H4 (cell line): ENCODE results near the gene EPHX1. TPM values are rescaled to one million over a fixed set of nuclear protein-coding genes. Genes with fewer than 3 reads are reported as not detected.
"Not testable (repeated sequence)": the region's sequence is repeated elsewhere in the genome, so short reads cannot be mapped to it uniquely, and the experiment has no call there.

ENCODE experiments used
- DNase-seq: peaks from one replicate; pipeline ENCODE4 v3.0.0-alpha.2; 2015; ENCODE audit warnings: low spot score
- total RNA-seq: library from RNA; depleted of rRNA; stranded (reverse); fragments of >200 nt; shearing (Covaris generic); gene quantifications from 2 replicates; pipeline ENCODE4 v1.2.3, GENCODE V29; 2014

Gene EPHX1
- total RNA-seq, 1 experiment from 2014 or later: 153 TPM

DNA sequence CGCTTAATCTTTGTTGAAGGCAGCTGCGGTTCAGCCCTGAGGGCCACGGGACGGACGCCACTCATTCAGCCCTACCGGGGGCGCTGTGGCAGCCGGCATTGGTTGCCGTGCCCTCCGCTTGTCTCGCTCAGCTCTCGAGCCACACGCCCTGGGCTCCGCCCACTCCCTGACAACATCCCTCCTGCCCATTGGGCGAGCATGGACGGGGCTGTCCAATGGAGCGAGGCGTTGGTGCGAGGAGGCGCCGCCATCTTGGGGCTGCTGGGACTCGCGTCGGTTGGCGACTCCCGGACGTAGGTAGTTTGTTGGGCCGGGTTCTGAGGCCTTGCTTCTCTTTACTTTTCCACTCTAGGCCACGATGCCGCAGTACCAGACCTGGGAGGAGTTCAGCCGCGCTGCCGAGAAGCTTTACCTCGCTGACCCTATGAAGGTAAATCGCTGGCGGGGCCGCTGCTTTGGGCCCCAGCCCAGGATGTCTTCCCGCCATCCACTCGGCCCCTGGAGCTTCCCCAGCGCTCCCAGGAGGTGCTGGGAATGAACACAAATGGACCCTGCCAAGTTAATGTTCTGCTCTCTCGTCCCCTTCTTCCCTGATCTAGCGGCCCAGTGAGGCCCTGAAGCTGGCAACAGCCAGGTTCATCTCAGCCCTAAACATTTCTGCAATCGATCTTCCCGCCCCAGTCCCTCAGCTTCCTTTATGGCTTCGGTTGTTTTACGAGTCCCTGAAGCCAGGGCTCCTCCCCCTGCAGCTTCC is 32.2 kb upstream of the EPHX1 start, which contains the start of gene SRP9:
SRP9 (plus strand) TSS at position 244 of the 754 bp plus-strand sequence; CDS start at position 359, 115 bp downstream.
- DNase-seq: peak; percentile 99

DNA sequence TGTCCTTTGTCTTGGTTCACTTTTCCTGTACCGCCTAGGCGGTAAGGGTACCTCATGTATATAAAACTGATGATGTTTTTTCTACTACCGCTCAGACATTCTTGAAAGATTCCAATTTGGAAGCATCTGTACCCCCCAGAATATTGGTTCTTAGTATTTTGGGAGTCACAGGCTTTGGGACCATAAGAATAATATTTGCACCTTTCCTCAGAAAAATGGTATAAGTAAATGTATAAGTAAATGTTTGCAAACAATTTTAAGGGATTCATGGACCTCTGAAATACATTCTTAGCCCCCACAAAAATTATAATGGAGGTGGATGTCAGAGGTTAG is 31.6 kb upstream of the EPHX1 start:
- DNase-seq: no peak

DNA sequence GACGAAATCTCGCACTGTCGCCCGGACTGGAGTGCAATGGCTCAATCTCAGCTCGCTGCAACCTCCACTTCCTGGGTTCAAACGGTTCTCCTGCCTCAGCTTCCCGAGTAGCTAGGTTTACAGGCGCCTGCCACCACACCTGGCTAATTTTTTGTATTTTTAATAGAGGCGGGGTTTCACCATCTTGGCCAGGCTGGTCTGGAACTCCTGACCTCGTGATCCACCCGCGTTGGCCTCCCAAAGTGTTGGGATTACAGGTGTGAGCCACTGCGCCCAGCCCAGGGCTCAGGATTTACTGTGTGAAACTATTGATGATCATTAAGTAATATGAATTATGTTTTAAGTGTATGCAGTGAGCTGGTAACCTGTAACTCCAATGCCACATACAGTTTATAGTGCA is 30.8 kb upstream of the EPHX1 start:
- DNase-seq: not testable (repeated sequence)

DNA sequence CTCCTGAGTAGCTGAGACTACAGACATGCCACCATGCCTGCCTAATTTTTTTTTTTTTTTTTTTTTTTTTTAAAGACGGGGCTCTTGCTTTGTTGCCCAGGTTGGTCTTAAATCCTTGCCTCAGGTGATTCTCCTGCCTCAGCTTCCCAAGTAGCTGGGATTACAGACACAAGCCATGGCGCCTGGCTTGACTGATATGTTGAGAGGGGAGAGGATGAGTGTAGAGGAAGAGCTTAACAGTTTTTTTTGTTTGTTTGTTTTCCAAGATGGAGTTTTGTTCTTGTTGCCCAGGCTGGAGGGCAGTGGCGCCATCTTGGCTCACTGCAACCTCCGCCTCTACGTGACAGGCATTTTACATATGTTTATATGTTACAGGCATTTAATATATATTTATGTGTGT is 29.8 kb upstream of the EPHX1 start:
- DNase-seq: no peak

DNA sequence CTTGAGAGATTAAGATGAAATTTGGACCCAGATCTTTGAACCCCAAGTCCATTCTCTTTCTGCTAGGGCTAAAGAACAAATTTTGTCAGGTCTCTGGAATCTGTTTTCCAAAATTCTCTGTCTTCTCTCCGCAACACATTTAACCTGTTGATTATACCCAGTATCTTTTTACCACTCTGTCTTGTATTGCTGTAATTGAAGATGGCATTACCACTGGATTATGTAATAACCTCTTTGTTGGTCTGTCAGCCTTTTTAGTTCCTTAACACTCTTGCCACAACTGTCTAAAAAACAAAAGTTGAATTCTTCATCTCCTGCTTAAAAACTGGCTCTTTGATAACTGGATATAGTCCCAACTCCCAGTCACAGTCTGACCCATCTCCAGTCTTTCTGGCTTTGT is 29.3 kb upstream of the EPHX1 start:
- DNase-seq: no peak

DNA sequence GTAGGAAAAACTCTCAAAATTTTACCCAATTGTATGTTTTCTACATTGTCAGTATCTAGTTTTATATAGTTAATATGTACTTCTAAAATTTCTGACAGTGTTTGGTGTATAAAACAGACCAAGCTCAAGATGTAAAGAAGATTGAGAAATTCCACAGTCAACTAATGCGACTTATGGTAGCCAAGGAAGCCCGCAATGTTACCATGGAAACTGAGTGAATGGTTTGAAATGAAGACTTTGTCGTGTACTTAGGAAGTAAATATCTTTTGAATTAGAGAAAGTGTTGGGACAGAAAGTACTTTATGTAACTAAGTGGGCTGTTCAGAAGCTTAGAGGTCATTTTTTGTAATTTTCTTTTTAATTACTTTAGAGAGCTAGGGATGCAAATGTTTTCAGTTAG is 20.8 kb upstream of the EPHX1 start:
- DNase-seq: not testable (repeated sequence)

DNA sequence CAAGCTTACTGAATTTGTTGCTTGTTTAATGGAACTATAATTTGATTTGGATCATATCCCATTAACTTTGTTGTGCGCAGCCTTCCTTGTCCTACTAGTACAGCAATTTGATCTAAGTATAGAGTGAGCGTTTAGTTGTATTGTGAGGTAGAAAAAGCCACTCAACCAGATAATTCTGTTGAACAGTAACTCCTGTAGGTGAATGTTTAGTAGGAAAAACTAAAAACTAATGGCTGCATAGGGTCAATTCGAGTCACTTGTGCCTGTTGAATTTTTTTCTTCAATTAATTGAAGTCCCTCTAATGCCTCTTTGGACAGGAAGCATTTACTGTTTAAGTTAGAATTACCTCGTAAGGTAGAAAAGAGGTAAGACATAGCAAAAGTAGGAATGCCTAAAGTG is 15.0 kb upstream of the EPHX1 start:
- no peak for DNase-seq

DNA sequence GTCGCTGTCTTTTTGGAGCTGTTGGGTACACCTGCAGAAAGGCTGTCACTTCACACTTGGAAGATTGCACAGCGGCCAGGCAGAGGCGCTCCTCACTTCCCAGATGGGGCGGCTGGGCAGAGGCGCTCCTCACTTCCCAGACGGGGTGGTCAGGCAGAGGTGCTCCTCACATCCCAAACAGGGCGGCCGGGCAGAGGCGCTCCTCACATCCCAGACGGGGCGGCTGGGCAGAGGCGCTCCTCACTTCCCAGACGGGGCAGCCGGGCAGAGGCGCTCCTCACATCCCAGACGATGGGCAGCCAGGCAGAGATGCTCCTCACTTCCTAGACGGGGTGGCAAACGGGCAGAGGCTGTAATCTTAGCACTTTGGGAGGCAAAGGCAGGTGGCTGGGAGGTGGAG is 13.8 kb upstream of the EPHX1 start:
- not testable (repeated sequence) for DNase-seq

DNA sequence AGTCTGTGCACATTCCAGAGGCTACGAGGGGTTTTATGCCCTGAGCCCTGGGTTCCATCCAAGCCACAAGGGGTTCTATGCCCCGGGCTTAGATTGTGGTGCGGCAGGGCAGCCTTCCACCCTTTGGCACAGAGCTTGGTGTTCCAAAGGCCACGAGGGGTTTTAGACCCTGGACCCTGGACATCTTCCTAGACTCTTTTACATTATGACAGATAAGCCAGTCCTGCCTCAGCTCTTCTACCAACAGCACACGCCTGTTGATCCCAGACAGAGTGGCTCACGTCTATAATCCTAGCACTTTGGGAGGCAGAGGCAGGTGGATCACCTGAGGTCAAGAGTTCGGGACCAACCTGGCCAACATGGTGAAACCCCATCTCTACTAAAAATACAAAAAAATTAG is 8.8 kb upstream of the EPHX1 start:
- DNase-seq: not testable (repeated sequence)

DNA sequence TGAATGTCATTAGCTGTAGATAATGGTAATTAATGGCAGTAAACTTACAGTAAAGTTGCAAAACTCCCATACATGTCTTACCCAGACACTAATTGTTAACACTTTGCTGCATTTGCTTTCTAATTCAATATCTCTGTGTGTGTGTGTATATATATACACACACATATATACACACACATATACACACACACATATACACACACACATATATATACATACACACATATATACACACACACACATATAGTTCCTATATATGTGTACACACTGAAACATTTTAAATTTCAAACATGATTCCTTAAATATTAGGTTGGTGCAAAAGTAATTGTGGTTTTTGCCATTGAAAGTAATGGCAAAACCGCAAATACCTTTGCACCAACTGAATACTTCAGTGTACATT is 3.7 kb upstream of the EPHX1 start:
- no peak for DNase-seq

DNA sequence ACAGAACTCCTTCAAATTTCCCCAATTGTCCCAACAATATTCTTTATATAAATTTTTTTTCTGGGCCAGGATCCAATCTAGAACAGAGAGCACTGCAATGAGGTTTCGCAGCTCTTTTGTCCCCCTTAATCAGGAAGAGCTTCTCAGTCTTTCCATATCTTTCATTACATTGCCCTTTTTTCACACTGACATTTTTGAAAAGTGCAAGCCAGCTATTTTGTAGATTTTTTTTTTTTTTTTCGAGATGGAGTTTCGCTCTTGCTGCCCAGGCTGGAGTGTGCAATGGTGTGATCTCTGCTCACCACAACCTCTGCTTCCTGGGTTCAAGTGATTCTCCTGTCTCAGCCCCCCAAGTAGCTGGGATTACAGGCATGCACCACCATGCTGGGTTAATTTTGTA is 3.2 kb upstream of the EPHX1 start:
- not testable (repeated sequence) for DNase-seq

DNA sequence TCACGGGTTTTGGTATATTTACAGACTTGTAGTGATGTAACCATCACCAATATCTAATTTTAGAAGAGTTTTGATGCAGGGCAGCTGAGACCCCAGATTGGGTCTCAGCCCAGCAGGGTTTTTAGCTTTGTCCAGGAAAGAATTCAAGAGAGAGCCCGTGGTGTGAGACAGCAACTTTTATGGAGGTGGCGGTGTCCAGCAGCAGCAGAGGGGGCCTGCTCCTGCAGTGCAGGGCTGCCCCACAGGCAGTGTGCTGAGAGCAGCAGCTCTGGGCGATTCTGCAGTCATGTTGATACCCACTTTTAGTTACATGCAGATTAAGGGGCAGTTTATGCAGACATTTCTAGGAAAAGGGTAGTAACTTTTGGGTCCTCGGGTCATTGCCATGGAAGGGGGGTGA is 1.8 kb upstream of the EPHX1 start:
- no peak for DNase-seq

DNA sequence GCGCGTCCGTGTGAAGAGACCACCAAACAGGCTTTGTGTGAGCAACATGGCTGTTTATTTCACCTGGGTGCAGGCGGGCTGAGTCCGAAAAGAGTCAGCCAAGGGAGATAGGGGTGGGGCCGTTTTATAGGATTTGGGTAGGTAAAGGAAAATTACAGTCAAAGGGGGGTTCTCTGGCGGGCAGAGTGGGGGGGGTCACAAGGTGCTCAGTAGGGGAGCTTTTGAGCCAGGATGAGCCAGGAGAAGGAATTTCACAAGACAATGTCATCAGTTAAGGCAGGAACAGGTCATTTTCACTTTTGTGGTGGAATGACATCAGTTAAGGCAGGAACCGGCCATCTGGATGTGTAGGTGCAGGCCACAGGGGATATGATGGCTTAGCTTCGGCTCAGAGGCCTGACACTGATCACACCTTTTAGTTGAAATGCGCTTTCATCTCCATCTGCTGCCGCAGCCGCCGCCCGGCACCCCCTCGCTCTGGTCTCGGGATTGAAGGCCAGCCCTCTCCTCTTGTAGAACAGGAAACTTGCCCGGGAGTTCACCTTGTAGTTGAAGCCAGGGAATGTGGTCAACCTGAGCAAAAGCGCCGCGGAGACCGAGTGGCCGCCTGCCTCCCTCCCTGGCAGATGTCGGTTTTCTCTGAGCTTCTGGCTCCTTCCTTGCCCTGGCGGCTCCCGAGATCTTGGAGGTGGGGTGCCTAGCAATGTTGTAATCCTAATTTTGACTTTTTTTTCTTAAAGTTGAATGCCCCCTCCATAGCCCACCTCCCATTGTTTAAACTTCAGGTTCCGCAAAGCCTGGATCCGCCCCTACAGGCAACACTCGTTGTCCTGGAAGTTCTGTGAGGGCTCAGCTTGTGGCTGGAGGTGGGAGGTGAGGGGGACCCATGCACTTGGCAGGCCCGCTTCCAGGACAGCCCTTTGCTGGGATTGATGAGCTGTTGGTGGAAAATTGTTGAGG is 935 bp downstream of the EPHX1 start:
- DNase-seq: not testable (repeated sequence)

DNA sequence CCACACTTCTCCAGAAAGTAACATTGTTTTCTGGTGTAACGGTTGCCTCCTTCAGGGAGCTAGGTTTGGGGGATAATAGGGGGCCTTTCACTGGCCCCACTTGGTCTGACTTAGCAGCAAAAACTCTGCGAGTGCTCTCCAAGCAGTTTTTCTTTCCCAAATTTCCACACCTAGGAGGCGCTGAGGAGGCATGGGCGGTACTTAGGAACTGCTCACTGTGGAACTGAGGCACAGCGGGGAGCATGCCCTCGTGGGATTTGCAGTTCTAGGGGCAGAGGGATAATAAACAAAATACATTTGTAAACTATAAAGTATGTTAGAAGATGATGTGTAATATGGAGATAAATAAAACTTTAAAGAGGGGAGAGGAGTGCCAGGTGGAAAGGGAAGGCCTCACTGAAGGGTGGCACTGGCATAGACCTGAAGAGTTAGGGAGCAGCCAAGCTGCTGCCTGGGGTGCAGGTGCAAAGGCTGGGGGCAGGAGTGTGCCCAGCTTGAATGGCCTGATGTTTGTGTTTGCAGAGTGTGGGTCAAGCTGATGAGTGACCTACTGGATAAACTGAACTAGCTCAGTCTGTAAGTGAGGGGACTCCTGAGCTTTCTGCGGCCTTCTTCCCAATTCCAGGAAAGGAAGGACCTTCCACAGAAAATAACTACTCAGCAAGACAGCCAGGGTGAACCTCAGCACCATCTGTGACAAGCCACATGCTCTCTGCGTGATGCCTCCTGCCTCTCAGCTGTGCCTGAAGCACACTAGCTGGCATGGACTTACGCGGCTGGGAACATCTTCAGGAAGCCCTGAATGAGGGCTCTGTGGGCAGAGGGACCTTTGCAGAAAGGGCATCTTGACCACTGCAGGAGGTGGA is 1.9 kb downstream of the EPHX1 start:
- no peak for DNase-seq

DNA sequence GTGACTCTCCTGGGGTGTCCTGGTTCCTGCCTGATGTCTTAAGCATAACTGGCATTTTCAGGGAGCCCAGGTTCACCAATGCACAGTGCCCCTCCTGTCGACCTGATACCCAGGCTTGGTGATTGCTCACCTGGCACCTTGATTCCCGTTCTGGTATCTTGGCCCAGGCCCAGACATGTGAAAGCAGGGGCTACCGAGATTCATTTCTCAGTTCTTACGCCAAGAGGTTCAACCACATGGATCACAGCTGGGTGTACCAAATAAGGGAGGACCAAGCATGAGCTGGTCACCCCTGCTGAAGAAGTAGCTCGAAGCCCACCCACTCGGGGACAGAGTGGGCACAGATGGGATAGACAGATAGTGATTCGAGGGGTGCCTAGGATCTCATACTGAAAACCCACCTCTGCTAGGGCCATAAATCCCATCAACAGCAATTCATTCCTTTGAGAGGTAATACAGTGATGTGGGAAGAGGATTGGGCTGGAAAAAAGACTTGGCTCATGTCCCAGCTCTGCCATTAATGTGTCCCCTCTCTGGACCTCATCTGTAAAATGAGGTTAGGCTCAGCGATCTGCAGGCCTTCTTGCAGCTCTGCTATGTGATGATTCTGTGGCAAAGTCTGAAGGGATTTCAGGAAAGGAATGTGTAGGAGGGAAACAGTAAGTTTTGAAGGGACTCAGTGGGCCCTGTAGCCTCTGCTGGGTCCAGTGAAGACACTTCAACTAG is 2.7 kb downstream of the EPHX1 start:
- DNase-seq: no peak

DNA sequence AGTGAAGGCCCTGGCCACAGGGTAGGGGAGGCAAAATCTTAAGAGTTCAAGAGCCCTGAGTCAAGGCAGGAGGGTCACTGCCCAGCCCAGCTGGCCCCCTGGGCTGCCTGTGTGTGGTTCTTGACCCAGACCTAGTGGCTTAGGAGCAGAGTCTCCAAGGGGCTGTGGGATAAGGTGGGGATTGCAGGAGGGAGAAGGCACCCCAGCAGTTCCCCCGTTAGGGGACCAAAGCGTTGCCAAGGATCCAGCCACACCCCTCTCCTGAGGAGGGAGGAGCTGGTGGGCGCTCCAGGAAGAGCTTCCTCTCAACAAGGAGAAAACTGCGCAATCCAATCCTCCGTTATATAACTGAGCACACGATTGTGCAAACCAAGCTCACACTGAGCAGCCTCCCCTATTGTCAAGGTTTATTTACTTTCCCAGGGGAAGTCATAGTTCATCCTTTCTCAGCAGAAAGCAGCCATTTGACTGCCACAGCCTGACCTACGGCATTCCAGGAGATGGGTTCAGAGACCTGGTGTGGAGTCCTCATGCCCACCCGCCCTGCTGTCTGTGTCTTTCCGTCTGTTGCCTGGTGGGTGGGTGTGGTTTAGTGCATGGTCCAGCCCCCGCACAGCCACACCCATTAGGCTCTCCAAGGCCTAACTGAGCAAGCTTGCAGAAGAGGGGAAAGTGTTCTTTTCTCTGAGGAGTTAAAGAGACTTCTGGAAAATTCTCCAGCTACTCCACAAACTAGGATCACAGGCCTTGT is 3.5 kb downstream of the EPHX1 start:
- DNase-seq: peak; percentile 89

DNA sequence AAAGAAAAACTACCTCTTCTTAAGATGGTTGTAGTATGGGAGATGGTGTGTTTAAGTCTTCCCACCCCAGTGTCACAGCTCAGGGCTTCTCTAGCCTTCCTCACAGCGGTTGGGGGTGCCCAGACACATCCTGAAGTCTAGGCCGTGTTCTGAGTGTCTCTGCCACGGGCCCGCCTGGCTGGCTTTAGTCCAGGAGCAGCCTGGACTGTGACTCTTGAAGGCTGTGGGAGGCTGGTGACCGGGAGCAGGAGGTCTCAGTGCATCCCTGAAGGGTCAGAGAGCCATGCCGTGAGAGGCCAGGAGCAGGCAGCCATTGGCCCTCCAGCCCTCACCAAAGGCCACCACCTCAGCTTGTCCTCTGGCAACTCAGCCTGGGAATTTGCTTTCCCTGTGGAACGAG is 4.5 kb downstream of the EPHX1 start:
- no peak for DNase-seq

DNA sequence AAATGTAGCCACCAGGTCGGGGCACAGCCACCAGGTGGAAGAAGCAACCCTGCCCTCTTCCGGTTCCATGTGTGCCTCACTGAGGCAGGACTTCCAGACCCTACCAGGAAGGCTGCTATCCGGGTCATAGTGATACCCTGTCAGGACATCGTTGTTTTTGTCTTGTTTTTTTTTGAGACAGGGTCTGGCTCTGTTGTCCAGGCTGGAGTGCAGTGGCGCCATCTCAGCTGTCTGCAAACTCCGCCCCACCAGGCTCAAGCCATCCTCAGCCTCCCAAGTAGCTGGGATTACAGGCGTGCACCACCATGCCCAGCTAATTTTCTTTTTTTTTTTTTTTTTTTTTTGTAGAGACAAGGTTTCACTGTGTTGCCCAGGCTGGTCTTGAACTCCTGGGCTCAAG is 5.2 kb downstream of the EPHX1 start:
- not testable (repeated sequence) for DNase-seq

DNA sequence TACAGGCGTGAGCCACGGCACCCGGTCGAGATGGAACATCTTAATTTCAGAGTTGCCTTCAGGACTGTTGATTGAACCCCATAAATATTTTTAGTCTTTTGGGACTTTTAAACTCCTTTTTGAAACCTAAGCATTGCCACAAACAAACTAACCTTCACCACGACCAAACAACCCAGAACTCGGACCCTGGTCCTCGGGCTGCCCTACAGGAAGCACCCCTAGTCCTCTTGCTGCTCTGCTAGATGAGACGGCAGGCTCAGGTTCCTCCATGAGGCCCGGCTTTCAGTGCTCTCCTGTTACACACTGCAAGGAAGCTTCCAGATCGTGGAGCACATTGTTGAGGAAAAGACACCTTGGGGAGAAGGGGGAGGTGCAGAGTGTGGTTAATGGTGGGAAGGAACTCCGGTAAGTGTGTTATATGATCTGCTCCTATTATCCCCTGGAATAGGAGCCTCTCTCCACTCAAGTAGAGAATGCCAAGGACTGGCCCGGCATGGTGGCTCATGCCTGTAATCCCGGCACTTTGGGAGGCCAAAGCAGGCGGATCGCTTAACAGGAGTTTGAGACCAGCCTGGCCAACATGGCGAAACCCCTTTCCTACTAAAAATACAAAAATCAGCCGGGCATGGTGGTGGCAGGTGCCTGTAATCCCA is 5.7 kb downstream of the EPHX1 start:
- DNase-seq: no peak
